Coronary artery (tissue), 2 donors: Measurements from ENCODE around the gene ANKRD27.

ENCODE experiments used
- DNase-seq: peaks from one replicate; pipeline ENCODE4 v3.0.0-alpha.2; 2017; ENCODE audit warnings: low spot score
- H3K27ac ChIP-seq, 2 donors: fragments of 200-600 bp; sonication (generic); one replicate each; pipeline ENCODE4 v1.5.1; 2016 to 2019
- H3K4me3 ChIP-seq: fragments of 200-600 bp; sonication (generic); 2 replicates; pipeline ENCODE4 v1.5.1; 2016; ENCODE audit warnings: mild to moderate bottlenecking, moderate library complexity
- CTCF ChIP-seq: fragments of 200-600 bp; sonication (generic); IDR thresholded peaks from one replicate; pipeline ENCODE4 v1.5.1; 2019; ENCODE audit warnings: antibody characterized with exemption

ANKRD27 gene

GRCh38 chr19:32615569-32615968 lies 59.4 kb downstream of the ANKRD27 start:
- TF ChIP-seq CTCF = no peak
- DNase-seq = no peak
- Histone ChIP-seq H3K27ac (no peak overlapping the region), H3K4me3 (no peak overlapping the region)

- Histone ChIP-seq H3K27ac (no peak overlapping the region), H3K4me3 (no peak overlapping the region)
- TF ChIP-seq CTCF = no peak
- DNase-seq = no peak
These were observed 60.1 kb downstream of the ANKRD27 start for GRCh38 chr19:32614916-32615315.

- TF ChIP-seq CTCF = no peak
- Histone ChIP-seq H3K27ac (no peak overlapping the region), H3K4me3 (no peak overlapping the region)
- DNase-seq = no peak
These were observed 62.0 kb downstream of the ANKRD27 start for GRCh38 chr19:32613008-32613407.

- no peak overlapping the region for H3K4me3 ChIP-seq
- H3K27ac ChIP-seq = no peak overlapping the region
- no peak for TF ChIP-seq CTCF
- no peak for DNase-seq
These were observed 63.8 kb downstream of the ANKRD27 start for GRCh38 chr19:32611161-32611560.

- TF ChIP-seq CTCF = no peak
- Histone ChIP-seq H3K4me3 (no peak overlapping the region), H3K27ac (no peak overlapping the region)
- DNase-seq = no peak
These were observed 67.5 kb downstream of the ANKRD27 start for GRCh38 chr19:32607479-32607878.

GRCh38 chr19:32606289-32606688 lies 68.7 kb downstream of the ANKRD27 start:
- no peak overlapping the region for H3K27ac ChIP-seq
- no peak for DNase-seq
- TF ChIP-seq CTCF = no peak
- H3K4me3 ChIP-seq = no peak overlapping the region

GRCh38 chr19:32605544-32605943 lies 69.4 kb downstream of the ANKRD27 start:
- no peak for DNase-seq
- no peak for TF ChIP-seq CTCF
- H3K4me3 ChIP-seq = no peak overlapping the region
- no peak overlapping the region for H3K27ac ChIP-seq
